PFSK-1 (cell line): ENCODE data around the gene STON2.

Experiments used
- FOXP2 ChIP-seq: optimal IDR thresholded peaks from 2 replicates; pipeline ENCODE3; 2011; ENCODE audit warnings: borderline replicate concordance, control low read depth, inconsistent platforms; ENCODE audit not compliant: insufficient read depth; ENCODE audit errors: extremely low read length, extremely low read depth
- POLR2AphosphoS5 ChIP-seq: IDR thresholded peaks from 2 replicates; pipeline ENCODE4 v1.6.1; 2012; ENCODE audit warnings: low read depth, mild to moderate bottlenecking, control low read depth, low read length, moderate library complexity

- no peak for TF ChIP-seq FOXP2
- TF ChIP-seq POLR2AphosphoS5: no peak
These were observed 156.6 kb downstream of the STON2 start for GRCh38 chr14:81243499-81243898.
